ENCODE measurements around the gene CDK5.

GRCh38 chr7:151006590-151007300, 51.0 kb downstream of the CDK5 start:
- TF ChIP-seq, protein P1, sequence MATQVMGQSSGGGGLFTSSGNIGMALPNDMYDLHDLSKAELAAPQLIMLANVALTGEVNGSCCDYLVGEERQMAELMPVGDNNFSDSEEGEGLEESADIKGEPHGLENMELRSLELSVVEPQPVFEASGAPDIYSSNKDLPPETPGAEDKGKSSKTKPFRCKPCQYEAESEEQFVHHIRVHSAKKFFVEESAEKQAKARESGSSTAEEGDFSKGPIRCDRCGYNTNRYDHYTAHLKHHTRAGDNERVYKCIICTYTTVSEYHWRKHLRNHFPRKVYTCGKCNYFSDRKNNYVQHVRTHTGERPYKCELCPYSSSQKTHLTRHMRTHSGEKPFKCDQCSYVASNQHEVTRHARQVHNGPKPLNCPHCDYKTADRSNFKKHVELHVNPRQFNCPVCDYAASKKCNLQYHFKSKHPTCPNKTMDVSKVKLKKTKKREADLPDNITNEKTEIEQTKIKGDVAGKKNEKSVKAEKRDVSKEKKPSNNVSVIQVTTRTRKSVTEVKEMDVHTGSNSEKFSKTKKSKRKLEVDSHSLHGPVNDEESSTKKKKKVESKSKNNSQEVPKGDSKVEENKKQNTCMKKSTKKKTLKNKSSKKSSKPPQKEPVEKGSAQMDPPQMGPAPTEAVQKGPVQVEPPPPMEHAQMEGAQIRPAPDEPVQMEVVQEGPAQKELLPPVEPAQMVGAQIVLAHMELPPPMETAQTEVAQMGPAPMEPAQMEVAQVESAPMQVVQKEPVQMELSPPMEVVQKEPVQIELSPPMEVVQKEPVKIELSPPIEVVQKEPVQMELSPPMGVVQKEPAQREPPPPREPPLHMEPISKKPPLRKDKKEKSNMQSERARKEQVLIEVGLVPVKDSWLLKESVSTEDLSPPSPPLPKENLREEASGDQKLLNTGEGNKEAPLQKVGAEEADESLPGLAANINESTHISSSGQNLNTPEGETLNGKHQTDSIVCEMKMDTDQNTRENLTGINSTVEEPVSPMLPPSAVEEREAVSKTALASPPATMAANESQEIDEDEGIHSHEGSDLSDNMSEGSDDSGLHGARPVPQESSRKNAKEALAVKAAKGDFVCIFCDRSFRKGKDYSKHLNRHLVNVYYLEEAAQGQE (IDR thresholded peaks at IDR 0.05; ENCODE audit: insufficient replicate concordance, low read depth), result no peak
- TF ChIP-seq, protein P2, sequence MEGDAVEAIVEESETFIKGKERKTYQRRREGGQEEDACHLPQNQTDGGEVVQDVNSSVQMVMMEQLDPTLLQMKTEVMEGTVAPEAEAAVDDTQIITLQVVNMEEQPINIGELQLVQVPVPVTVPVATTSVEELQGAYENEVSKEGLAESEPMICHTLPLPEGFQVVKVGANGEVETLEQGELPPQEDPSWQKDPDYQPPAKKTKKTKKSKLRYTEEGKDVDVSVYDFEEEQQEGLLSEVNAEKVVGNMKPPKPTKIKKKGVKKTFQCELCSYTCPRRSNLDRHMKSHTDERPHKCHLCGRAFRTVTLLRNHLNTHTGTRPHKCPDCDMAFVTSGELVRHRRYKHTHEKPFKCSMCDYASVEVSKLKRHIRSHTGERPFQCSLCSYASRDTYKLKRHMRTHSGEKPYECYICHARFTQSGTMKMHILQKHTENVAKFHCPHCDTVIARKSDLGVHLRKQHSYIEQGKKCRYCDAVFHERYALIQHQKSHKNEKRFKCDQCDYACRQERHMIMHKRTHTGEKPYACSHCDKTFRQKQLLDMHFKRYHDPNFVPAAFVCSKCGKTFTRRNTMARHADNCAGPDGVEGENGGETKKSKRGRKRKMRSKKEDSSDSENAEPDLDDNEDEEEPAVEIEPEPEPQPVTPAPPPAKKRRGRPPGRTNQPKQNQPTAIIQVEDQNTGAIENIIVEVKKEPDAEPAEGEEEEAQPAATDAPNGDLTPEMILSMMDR (IDR thresholded peaks at IDR 0.05; ENCODE audit: insufficient read depth, low read length), result no peak
- no peak for TF ChIP-seq POLR2AphosphoS5 (IDR thresholded peaks at IDR 0.05; ENCODE audit: low read depth)

Data from HL-60 (cell line).